ENCODE data around the gene PTPRN2.

- TF ChIP-seq CTCF (IDR thresholded peaks at IDR 0.05; ENCODE audit: low read depth, low read length) = no peak
- no peak for TF ChIP-seq POLR2A (IDR thresholded peaks at IDR 0.05; ENCODE audit: extremely low read depth, insufficient read length)
Observed at GRCh38 chr7:158572000-158572828, 15.4 kb downstream of the PTPRN2 start.
